HepG2 (cell line): Measurements from ENCODE around the gene RAP1GAP2. TPM values are rescaled to one million over a fixed set of nuclear protein-coding genes. Genes with fewer than 3 reads are reported as not detected.

Experiments used
- CBFB ChIP-seq: sonication (generic); formaldehyde crosslinking; IDR thresholded peaks from 2 replicates; pipeline ENCODE4 v1.4.0; 2020; ENCODE audit warnings: missing genetic modification reagents
- E2F1 ChIP-seq: sonication (generic); formaldehyde crosslinking; IDR thresholded peaks from 2 replicates; pipeline ENCODE4 v1.5.0; 2020; ENCODE audit warnings: missing genetic modification reagents
- ETS1 ChIP-seq: sonication (generic); formaldehyde crosslinking; IDR thresholded peaks from 2 replicates; pipeline ENCODE4 v1.4.0; 2020; ENCODE audit warnings: missing genetic modification reagents
- HES4 ChIP-seq: sonication (generic); formaldehyde crosslinking; IDR thresholded peaks from 2 replicates; pipeline ENCODE4 v1.9.0; 2021; ENCODE audit warnings: mild to moderate bottlenecking, missing genetic modification reagents, borderline replicate concordance
- HNF1B ChIP-seq: sonication (generic); formaldehyde crosslinking; IDR thresholded peaks from 2 replicates; pipeline ENCODE4 v1.5.1; 2020; ENCODE audit warnings: mild to moderate bottlenecking, moderate library complexity, missing genetic modification reagents
- NR2F6 ChIP-seq, 2 experiments: IDR thresholded peaks; 2 replicates each; pipeline ENCODE4 v1.6.1; 2016; ENCODE audit warnings: antibody characterized with exemption in 1 of 2, mild to moderate bottlenecking in 1 of 2
- PAWR ChIP-seq: sonication (generic); formaldehyde crosslinking; IDR thresholded peaks from 2 replicates; pipeline ENCODE4 v1.4.0; 2020; ENCODE audit warnings: missing genetic modification reagents, mild to moderate bottlenecking, borderline replicate concordance
- SP5 ChIP-seq: IDR thresholded peaks from 2 replicates; pipeline ENCODE4 v1.6.1; 2016; ENCODE audit warnings: low read depth, borderline replicate concordance
- SUZ12 ChIP-seq: fragments of 150-350 bp; IDR thresholded peaks from 2 replicates; pipeline ENCODE4 v1.6.1; 2014; ENCODE audit warnings: low read depth, low read length
- TARDBP ChIP-seq: sonication (generic); formaldehyde crosslinking; IDR thresholded peaks from 2 replicates; pipeline ENCODE4 v1.8.0; 2022; ENCODE audit warnings: mild to moderate bottlenecking, missing genetic modification reagents
- TEAD2 ChIP-seq: sonication (generic); formaldehyde crosslinking; IDR thresholded peaks from 2 replicates; pipeline ENCODE4 v1.9.0; 2021; ENCODE audit warnings: missing genetic modification reagents
- YEATS4 ChIP-seq: sonication (generic); formaldehyde crosslinking; IDR thresholded peaks from 2 replicates; pipeline ENCODE4 v1.4.0; 2020; ENCODE audit warnings: missing genetic modification reagents, borderline replicate concordance
- ZBTB38 ChIP-seq: sonication (generic); formaldehyde crosslinking; IDR thresholded peaks from 2 replicates; pipeline ENCODE4 v1.5.1; 2020; ENCODE audit warnings: mild to moderate bottlenecking, missing genetic modification reagents
- ZFY ChIP-seq: sonication (generic); formaldehyde crosslinking; IDR thresholded peaks from 2 replicates; pipeline ENCODE4 v1.4.0; 2020; ENCODE audit warnings: missing genetic modification reagents
- ZHX1 ChIP-seq: sonication (generic); formaldehyde crosslinking; IDR thresholded peaks from 2 replicates; pipeline ENCODE4 v1.8.1; 2022; ENCODE audit warnings: low read depth, mild to moderate bottlenecking, missing genetic modification reagents
- ZNF280D ChIP-seq: sonication (generic); formaldehyde crosslinking; IDR thresholded peaks from 2 replicates; pipeline ENCODE4 v1.5.1; 2020; ENCODE audit warnings: mild to moderate bottlenecking, missing genetic modification reagents
- ZNF547 ChIP-seq: sonication (generic); formaldehyde crosslinking; IDR thresholded peaks from 2 replicates; pipeline ENCODE4 v1.5.1; 2020; ENCODE audit warnings: mild to moderate bottlenecking, missing genetic modification reagents
- ZNF558 ChIP-seq: sonication (generic); formaldehyde crosslinking; IDR thresholded peaks from 2 replicates; pipeline ENCODE4 v1.9.0; 2022; ENCODE audit warnings: mild to moderate bottlenecking, missing genetic modification reagents, borderline replicate concordance
- ZNF562 ChIP-seq: sonication (generic); formaldehyde crosslinking; IDR thresholded peaks from 2 replicates; pipeline ENCODE4 v1.8.0; 2022; ENCODE audit warnings: missing genetic modification reagents, borderline replicate concordance
- ZNF572 ChIP-seq: sonication (generic); formaldehyde crosslinking; IDR thresholded peaks from 2 replicates; pipeline ENCODE4 v1.5.1; 2020; ENCODE audit warnings: mild to moderate bottlenecking, missing genetic modification reagents
- polyA plus RNA-seq, 8 experiments: library from polyadenylated mRNA; depleted of rRNA in 3 of 8; stranded (reverse) in 7 of 8; unstranded in 1 of 8; fragments of >200 nt; fragmentation: Illumina TruSeq in 4 of 8; extraction: Trizol in 4 of 8; gene quantifications; 2 replicates each; pipeline versions ENCODE4 v1.2.1 to v1.2.3, GENCODE V29; 2011 to 2016; ENCODE audit warnings: low read depth in 4 of 8, missing spikeins in 1 of 8, mixed read lengths in 1 of 8; ENCODE audit not compliant: insufficient read depth in 1 of 8
- total RNA-seq, 5 experiments: library from RNA; depleted of rRNA; stranded (reverse); fragments of >200 nt; fragmentation: Illumina TruSeq; extraction: Trizol; gene quantifications; 2 replicates each; pipeline ENCODE4 v1.2.3, GENCODE V29; 2016; ENCODE audit warnings: low read depth in 1 of 5

The RAP1GAP2 gene
- total and polyA plus RNA-seq, 2 of the 13 experiments (the other 11 are each of a cell fraction or from before 2014, with no cell fraction given), result 10.9 to 12.0 TPM

GRCh38 chr17:3048727-3049471 is 252.7 kb downstream of the RAP1GAP2 start (continued):
- no peak for TF ChIP-seq ZNF558 (CRISPR knock-in tag)
- TF ChIP-seq ZNF547 (CRISPR knock-in tag), result no peak
- no peak for TF ChIP-seq ZNF562 (CRISPR knock-in tag)
- no peak for TF ChIP-seq HES4 (CRISPR knock-in tag)
- no peak for TF ChIP-seq ETS1 (CRISPR knock-in tag)
- TF ChIP-seq ZNF280D (CRISPR knock-in tag), result 0 out of 2 replicates have a peak, but pooled peaks have one; percentile 37
- no peak for TF ChIP-seq TEAD2 (CRISPR knock-in tag)
- no peak for TF ChIP-seq SP5 (CRISPR knock-in tag)
- peak; percentile 47; the same call in 1 of the 2 replicates for TF ChIP-seq YEATS4
- no peak for TF ChIP-seq E2F1 (CRISPR knock-in tag)
- TF ChIP-seq ZFY (CRISPR knock-in tag), result peak; percentile 38
- TF ChIP-seq ZNF572 (CRISPR knock-in tag), result peak; percentile 82
- TF ChIP-seq SUZ12, result no peak
- TF ChIP-seq NR2F6 (IDR thresholded peaks at IDR 0.05), result no peak
- TF ChIP-seq NR2F6 (CRISPR knock-in tag; IDR thresholded peaks at IDR 0.05), result no peak
- no peak for TF ChIP-seq ZHX1 (CRISPR knock-in tag)
- peak; percentile 41; the same call in 1 of the 2 replicates for TF ChIP-seq TARDBP (CRISPR knock-in tag)
- no peak for TF ChIP-seq ZBTB38
- TF ChIP-seq CBFB (CRISPR knock-in tag), result no peak
- TF ChIP-seq PAWR (CRISPR knock-in tag), result no peak
- peak; percentile 85 for TF ChIP-seq HNF1B
